ENCODE results near the gene KDM4C. TPM values are rescaled to one million over a fixed set of nuclear protein-coding genes. Genes with fewer than 3 reads are reported as not detected.

The KDM4C gene
- total and polyA plus RNA-seq, 8 donors: 6.7 to 129 (median 79.9) TPM

- no peak for DNase-seq
- no peak for TF ChIP-seq EP300 (IDR thresholded peaks at IDR 0.05)
- TF ChIP-seq POLR2AphosphoS5 (IDR thresholded peaks at IDR 0.05): no peak
- no peak for TF ChIP-seq POLR2A (IDR thresholded peaks at IDR 0.05)
- Histone ChIP-seq H3K4me3 (no peak overlapping the region), H3K9me3 (no peaks in the 10 kb centered on the region), H3K27ac (no peak overlapping the region), H3K27me3 (no peaks in the 10 kb centered on the region), H3K4me1 (peaks cover 0 to 7% (median 2%) of the 10 kb centered on the region in 4 donors), H3K36me3 (peaks cover 0 to 6% (median 2%) of the 10 kb centered on the region in 4 donors)
- intact Hi-C loops (cut with DNase I; ENCODE audit: low total_unique reads): no loop called here
- WGBS, 5 donors: 80 to 88% (median 82%) methylated on average over 6 of the region's 6 CpGs
These were observed 360.9 kb downstream of the KDM4C start for GRCh38 chr9:7118633-7119032.

- Histone ChIP-seq H3K9me3 (no peaks in the 10 kb centered on the region), H3K4me1 (peaks cover 0 to 7% (median 2%) of the 10 kb centered on the region in 4 donors)
These were observed 361.8 kb downstream of the KDM4C start for GRCh38 chr9:7119612-7120011.

GRCh38 chr9:7121055-7121454 lies 363.3 kb downstream of the KDM4C start:
- intact Hi-C loops (cut with DNase I; ENCODE audit: low total_unique reads): no loop called here
- Histone ChIP-seq H3K4me3 (no peak overlapping the region), H3K36me3 (peaks cover 0 to 18% (median 0%) of the 10 kb centered on the region in 4 donors), H3K9me3 (no peaks in the 10 kb centered on the region), H3K4me1 (peaks cover 0 to 12% (median 6%) of the 10 kb centered on the region in 4 donors), H3K27ac (peak overlapping the region in 2 of 5 donors; percentile 0 to 21), H3K27me3 (no peaks in the 10 kb centered on the region)
- TF ChIP-seq EP300 (IDR thresholded peaks at IDR 0.05) (no peak), POLR2A (IDR thresholded peaks at IDR 0.05) (no peak), POLR2AphosphoS5 (IDR thresholded peaks at IDR 0.05) (no peak)
- TF ChIP-seq, protein P1, sequence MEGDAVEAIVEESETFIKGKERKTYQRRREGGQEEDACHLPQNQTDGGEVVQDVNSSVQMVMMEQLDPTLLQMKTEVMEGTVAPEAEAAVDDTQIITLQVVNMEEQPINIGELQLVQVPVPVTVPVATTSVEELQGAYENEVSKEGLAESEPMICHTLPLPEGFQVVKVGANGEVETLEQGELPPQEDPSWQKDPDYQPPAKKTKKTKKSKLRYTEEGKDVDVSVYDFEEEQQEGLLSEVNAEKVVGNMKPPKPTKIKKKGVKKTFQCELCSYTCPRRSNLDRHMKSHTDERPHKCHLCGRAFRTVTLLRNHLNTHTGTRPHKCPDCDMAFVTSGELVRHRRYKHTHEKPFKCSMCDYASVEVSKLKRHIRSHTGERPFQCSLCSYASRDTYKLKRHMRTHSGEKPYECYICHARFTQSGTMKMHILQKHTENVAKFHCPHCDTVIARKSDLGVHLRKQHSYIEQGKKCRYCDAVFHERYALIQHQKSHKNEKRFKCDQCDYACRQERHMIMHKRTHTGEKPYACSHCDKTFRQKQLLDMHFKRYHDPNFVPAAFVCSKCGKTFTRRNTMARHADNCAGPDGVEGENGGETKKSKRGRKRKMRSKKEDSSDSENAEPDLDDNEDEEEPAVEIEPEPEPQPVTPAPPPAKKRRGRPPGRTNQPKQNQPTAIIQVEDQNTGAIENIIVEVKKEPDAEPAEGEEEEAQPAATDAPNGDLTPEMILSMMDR (IDR thresholded peaks at IDR 0.05): no peak
- DNase-seq: no peak
- 87 to 95% (median 90%) methylated on average over 2 of the region's 2 CpGs for whole genome bisulfite sequencing, 5 donors

More at GRCh38 chr9:7119612-7120011, 361.8 kb downstream of the KDM4C start:
- Histone ChIP-seq H3K4me3 (no peak overlapping the region), H3K27me3 (no peaks in the 10 kb centered on the region), H3K36me3 (peaks cover 0 to 15% (median 0%) of the 10 kb centered on the region in 4 donors), H3K27ac (no peak overlapping the region)
- intact Hi-C loops (cut with DNase I; ENCODE audit: low total_unique reads): no loop called here
- no peak for DNase-seq
- TF ChIP-seq EP300 (IDR thresholded peaks at IDR 0.05): no peak
- no peak for TF ChIP-seq POLR2A (IDR thresholded peaks at IDR 0.05)
- TF ChIP-seq, protein P1 (IDR thresholded peaks at IDR 0.05): no peak
- no peak for TF ChIP-seq POLR2AphosphoS5 (IDR thresholded peaks at IDR 0.05)

DNA sequence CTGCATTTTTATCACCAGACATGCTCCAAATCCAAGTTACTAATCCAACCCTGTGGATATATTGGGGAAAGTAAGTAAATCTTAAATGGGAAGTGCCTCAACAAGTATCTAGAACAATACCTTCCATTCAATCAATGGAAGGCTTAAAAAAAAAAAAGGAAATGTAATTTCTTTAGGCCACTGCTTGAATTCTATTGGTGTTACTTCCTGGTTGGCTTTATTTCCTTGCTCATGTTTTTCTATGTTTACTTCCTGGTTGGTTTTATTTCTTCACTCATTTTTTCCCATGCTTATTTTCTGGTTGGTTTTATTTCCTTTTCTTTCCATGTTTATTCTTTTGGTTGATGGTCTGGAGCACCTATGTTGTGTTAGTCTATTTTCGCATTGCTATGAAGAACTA lies 363.9 kb downstream of the KDM4C start:
- TF ChIP-seq EP300 (IDR thresholded peaks at IDR 0.05) (no peak), POLR2A (IDR thresholded peaks at IDR 0.05) (no peak), POLR2AphosphoS5 (IDR thresholded peaks at IDR 0.05) (no peak)
- TF ChIP-seq, protein P1 (IDR thresholded peaks at IDR 0.05): no peak
- Histone ChIP-seq H3K36me3 (peaks cover 0 to 18% (median under 1%) of the 10 kb centered on the region in 4 donors), H3K4me1 (peaks cover 0 to 12% (median 6%) of the 10 kb centered on the region in 4 donors), H3K9me3 (no peaks in the 10 kb centered on the region), H3K27me3 (no peaks in the 10 kb centered on the region), H3K4me3 (no peak overlapping the region), H3K27ac (peak overlapping the region in 2 of 5 donors; percentile 0 to 21)
- WGBS, 5 donors: 92 to 100% (median 95%) methylated on average over 1 of the region's 1 CpG
- no peak for DNase-seq
- intact Hi-C loops (cut with DNase I; ENCODE audit: low total_unique reads): no loop called here

DNA sequence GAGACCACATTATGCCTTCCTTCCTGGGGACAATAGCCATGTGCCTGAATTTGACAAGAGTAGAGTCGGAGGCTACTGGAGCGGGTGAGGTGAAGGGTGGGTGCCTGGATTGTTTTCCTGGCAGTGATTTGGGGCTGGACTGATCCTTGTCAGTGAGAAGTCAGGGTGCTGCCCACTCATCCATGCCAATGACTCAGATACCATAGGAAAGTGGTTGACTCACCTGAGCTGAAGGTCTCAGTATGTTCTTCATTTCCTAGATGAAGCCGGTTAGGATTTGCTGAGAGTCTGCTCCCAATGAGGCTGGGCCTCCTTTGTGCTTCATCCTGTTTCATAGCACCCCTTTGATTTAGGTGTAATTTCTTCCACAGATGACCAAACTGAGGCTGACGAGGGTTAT lies 366.0 kb downstream of the KDM4C start:
- DNase-seq: no peak
- no peak overlapping the region for H3K4me3 ChIP-seq
- TF ChIP-seq EP300 (IDR thresholded peaks at IDR 0.05) (no peak), POLR2A (IDR thresholded peaks at IDR 0.05) (no peak), POLR2AphosphoS5 (IDR thresholded peaks at IDR 0.05) (no peak)
- TF ChIP-seq, protein P1 (IDR thresholded peaks at IDR 0.05): no peak
- H3K4me1 ChIP-seq: peaks cover 0 to 10% (median 6%) of the 10 kb centered on the region in 4 donors
- peaks cover 8 to 31% (median 12%) of the 10 kb centered on the region in 4 donors for H3K36me3 ChIP-seq
- intact Hi-C loops (cut with DNase I; ENCODE audit: low total_unique reads): no loop called here
- no peaks in the 10 kb centered on the region for H3K27me3 ChIP-seq
- no peaks in the 10 kb centered on the region for H3K9me3 ChIP-seq
- no peak overlapping the region for H3K27ac ChIP-seq
- 95 to 98% (median 96%) methylated on average over 4 of the region's 4 CpGs for WGBS, 5 donors
